ENCODE data around the gene CPNE8.

DNA sequence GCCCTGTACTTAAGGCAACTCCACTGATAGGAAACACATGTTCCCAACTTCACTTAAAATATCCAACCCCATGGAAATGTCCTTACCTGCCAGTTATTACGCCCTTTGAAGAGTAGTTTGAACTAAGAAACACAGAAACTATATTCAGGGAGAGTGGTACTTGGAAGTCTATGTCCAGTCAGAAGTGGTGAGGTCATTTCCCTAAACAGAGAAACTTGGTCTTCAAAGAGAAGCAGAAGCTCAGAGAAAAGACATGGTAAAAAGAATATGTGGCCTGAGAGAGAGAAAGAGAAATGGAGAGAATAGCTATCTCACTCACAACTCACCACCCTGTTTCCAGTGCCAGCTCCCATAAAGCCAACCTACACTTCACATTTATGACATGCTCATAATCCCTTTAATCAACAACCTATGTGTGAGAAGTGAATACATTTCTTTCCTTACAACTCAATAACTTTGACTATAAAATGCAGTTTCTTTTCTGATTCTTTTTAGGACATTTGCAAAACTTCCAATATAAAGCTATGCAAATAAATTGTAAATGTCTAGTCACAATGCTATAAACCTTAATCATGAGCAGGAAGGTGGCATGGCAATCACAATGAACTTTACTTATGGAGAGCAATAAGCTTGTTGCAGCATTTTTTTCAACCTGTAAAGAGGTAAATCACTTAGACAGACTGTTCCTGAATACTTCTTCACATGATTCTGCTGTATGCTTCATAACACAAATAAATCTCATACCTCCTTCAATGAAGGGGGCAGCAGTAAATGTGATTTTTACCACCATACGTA is 67.1 kb downstream of the CPNE8 start:
- TF ChIP-seq, protein P1, sequence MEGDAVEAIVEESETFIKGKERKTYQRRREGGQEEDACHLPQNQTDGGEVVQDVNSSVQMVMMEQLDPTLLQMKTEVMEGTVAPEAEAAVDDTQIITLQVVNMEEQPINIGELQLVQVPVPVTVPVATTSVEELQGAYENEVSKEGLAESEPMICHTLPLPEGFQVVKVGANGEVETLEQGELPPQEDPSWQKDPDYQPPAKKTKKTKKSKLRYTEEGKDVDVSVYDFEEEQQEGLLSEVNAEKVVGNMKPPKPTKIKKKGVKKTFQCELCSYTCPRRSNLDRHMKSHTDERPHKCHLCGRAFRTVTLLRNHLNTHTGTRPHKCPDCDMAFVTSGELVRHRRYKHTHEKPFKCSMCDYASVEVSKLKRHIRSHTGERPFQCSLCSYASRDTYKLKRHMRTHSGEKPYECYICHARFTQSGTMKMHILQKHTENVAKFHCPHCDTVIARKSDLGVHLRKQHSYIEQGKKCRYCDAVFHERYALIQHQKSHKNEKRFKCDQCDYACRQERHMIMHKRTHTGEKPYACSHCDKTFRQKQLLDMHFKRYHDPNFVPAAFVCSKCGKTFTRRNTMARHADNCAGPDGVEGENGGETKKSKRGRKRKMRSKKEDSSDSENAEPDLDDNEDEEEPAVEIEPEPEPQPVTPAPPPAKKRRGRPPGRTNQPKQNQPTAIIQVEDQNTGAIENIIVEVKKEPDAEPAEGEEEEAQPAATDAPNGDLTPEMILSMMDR (IDR thresholded peaks at IDR 0.05), result no peak
- no peak for TF ChIP-seq POLR2A (IDR thresholded peaks at IDR 0.05)
